H1 (cell line): ENCODE data around the gene RTN4IP1. TPM values are rescaled to one million over a fixed set of nuclear protein-coding genes. Genes with fewer than 3 reads are reported as not detected.
"Not testable (repeated sequence)": the region's sequence is repeated elsewhere in the genome, so short reads cannot be mapped to it uniquely, and the experiment has no call there.

Experiments
- CTCF ChIA-PET: fragments of 300-600 bp; sonication (Branson Sonifier 250); formaldehyde crosslinking; loops from one replicate; lab custom pipeline; 2021; ENCODE audit not compliant: partially characterized antibody; lab: Charles Lee
- POLR2A ChIA-PET: fragments of 300-600 bp; sonication (Branson Sonifier 250); formaldehyde crosslinking; loops from one replicate; lab custom pipeline; 2021; ENCODE audit warnings: inconsistent platforms; ENCODE audit not compliant: partially characterized antibody; lab: Charles Lee
- DNase-seq, 2 experiments: peaks; one replicate each; pipeline versions ENCODE4 v3.0.0 to v3.0.0-alpha.2; 2010 to 2022; ENCODE audit warnings: low spot score in 2 of 2, low read depth in 1 of 2, mixed read lengths in 1 of 2
- FAIRE-seq: peaks from 2 replicates; lab custom pipeline; 2011; peaks lifted over from hg19 to GRCh38; lab: Jason Lieb, UNC
- H2AFZ ChIP-seq: 2 replicates; pipeline ENCODE4 v1.8.1; 2012; ENCODE audit warnings: low read length, inconsistent platforms
- H2AK5ac ChIP-seq: 2 replicates; pipeline ENCODE4 v1.6.1; 2013; ENCODE audit warnings: low read depth, low read length
- H2BK120ac ChIP-seq: replicated peaks from 2 replicates; pipeline ENCODE3; 2013; ENCODE audit warnings: low read depth, low read length, inconsistent platforms
- H2BK12ac ChIP-seq: 2 replicates; pipeline ENCODE4 v1.6.1; 2013; ENCODE audit warnings: low read depth, low read length
- H2BK15ac ChIP-seq: 2 replicates; pipeline ENCODE4 v1.6.1; 2013; ENCODE audit warnings: low read length
- H2BK20ac ChIP-seq: 2 replicates; pipeline ENCODE4 v1.6.1; 2013; ENCODE audit warnings: low read length
- H2BK5ac ChIP-seq: 2 replicates; pipeline ENCODE4 v1.6.1; 2013; ENCODE audit warnings: low read depth, low read length
- H3K14ac ChIP-seq: 2 replicates; pipeline ENCODE4 v1.6.1; 2013; ENCODE audit warnings: inconsistent platforms; ENCODE audit not compliant: insufficient read length
- H3K18ac ChIP-seq: 2 replicates; pipeline ENCODE4 v1.6.1; 2013; ENCODE audit warnings: low read length; ENCODE audit errors: extremely low read depth
- H3K23ac ChIP-seq: 2 replicates; pipeline ENCODE4 v1.6.1; 2013; ENCODE audit warnings: inconsistent platforms; ENCODE audit not compliant: insufficient read length
- H3K23me2 ChIP-seq: 2 replicates; pipeline ENCODE4 v1.6.1; 2013; ENCODE audit warnings: low read depth, low read length
- H3K27ac ChIP-seq: 2 replicates; pipeline ENCODE4 v1.6.1; 2011; ENCODE audit warnings: low read depth, low read length, inconsistent platforms
- H3K27me3 ChIP-seq, 4 experiments: replicated peaks in 1 of 4; 1 replicate in 1 of 4; 2 replicates in 3 of 4; pipeline versions ENCODE4 v1.6.1 to v1.8.1; 2011 to 2013; ENCODE audit warnings: low read length in 3 of 4, mild to moderate bottlenecking in 3 of 4, inconsistent platforms in 2 of 4, mixed read lengths in 2 of 4, moderate library complexity in 1 of 4; ENCODE audit not compliant: control insufficient read depth in 3 of 4, insufficient read depth in 3 of 4; ENCODE audit errors: extremely low read depth in 1 of 4
- H3K36me3 ChIP-seq, 4 experiments: 2 replicates each; pipeline versions ENCODE4 v1.6.1 to v1.8.1; 2011 to 2013; ENCODE audit warnings: mild to moderate bottlenecking in 4 of 4, low read length in 3 of 4, moderate library complexity in 2 of 4, control low read depth in 1 of 4, inconsistent platforms in 1 of 4; ENCODE audit not compliant: insufficient read depth in 4 of 4, control insufficient read depth in 2 of 4
- H3K4ac ChIP-seq: replicated peaks from 2 replicates; pipeline ENCODE3; 2013; ENCODE audit warnings: low read length, low read depth, mixed read lengths, inconsistent platforms; ENCODE audit not compliant: insufficient read length
- H3K4me1 ChIP-seq, 4 experiments: replicated peaks in 1 of 4; 1 replicate in 1 of 4; 2 replicates in 3 of 4; pipeline versions ENCODE4 v1.6.1 to v1.8.1; 2011 to 2013; ENCODE audit warnings: low read length in 3 of 4, inconsistent platforms in 2 of 4, mixed read lengths in 1 of 4; ENCODE audit not compliant: insufficient read depth in 4 of 4, control insufficient read depth in 3 of 4
- H3K4me2 ChIP-seq, 2 experiments: 2 replicates each; pipeline versions ENCODE4 v1.6.1 to v1.8.1; 2011 to 2013; ENCODE audit warnings: low read depth in 2 of 2, low read length in 2 of 2, control low read depth in 1 of 2, inconsistent platforms in 1 of 2, mild to moderate bottlenecking in 1 of 2; ENCODE audit not compliant: insufficient read depth in 1 of 2
- H3K4me3 ChIP-seq, 4 experiments: fragments of 200-600, 300-600 bp in 1 of 4; sonication (generic), shearing (Covaris generic), sonication (Bioruptor Twin) in 1 of 4; 2 replicates each; pipeline versions ENCODE4 v1.5.1 to v1.8.1; 2011 to 2016; ENCODE audit warnings: low read length in 4 of 4, low read depth in 3 of 4, control low read depth in 2 of 4, inconsistent platforms in 2 of 4, mild to moderate bottlenecking in 2 of 4, mixed read lengths in 1 of 4, moderate library complexity in 1 of 4; ENCODE audit not compliant: insufficient read depth in 2 of 4; ENCODE audit errors: extremely low read depth in 1 of 4
- H3K56ac ChIP-seq: replicated peaks from 2 replicates; pipeline ENCODE3; 2013; ENCODE audit warnings: low read depth, mild to moderate bottlenecking, mixed read lengths, low read length, inconsistent platforms; ENCODE audit not compliant: insufficient read length
- H3K79me1 ChIP-seq: 2 replicates; pipeline ENCODE4 v1.6.1; 2013; ENCODE audit warnings: low read depth, low read length, control low read depth
- H3K79me2 ChIP-seq, 2 experiments: 2 replicates each; pipeline versions ENCODE4 v1.6.1 to v1.8.1; 2012 to 2013; ENCODE audit warnings: low read length in 2 of 2, mild to moderate bottlenecking in 2 of 2, inconsistent platforms in 1 of 2; ENCODE audit not compliant: insufficient read depth in 2 of 2, control insufficient read depth in 1 of 2
- H3K9ac ChIP-seq, 4 experiments: replicated peaks in 1 of 4; 1 replicate in 1 of 4; 2 replicates in 3 of 4; pipeline versions ENCODE4 v1.6.1 to v1.8.1; 2011 to 2013; ENCODE audit warnings: low read depth in 3 of 4, low read length in 3 of 4, control low read depth in 2 of 4, mild to moderate bottlenecking in 2 of 4, moderate library complexity in 2 of 4, inconsistent platforms in 1 of 4; ENCODE audit errors: extremely low read depth in 1 of 4
- H3K9me3 ChIP-seq, 2 experiments: 2 replicates each; pipeline versions ENCODE4 v1.6.1 to v1.8.1; 2012 to 2013; ENCODE audit warnings: mild to moderate bottlenecking in 2 of 2, moderate library complexity in 2 of 2, control low read depth in 1 of 2, inconsistent platforms in 1 of 2, low read depth in 1 of 2, low read length in 1 of 2, mixed read lengths in 1 of 2; ENCODE audit not compliant: insufficient read depth in 2 of 2
- H4K20me1 ChIP-seq, 2 experiments: replicated peaks in 1 of 2; 2 replicates each; pipeline versions ENCODE3 to v1.8.1; 2011 to 2013; ENCODE audit warnings: inconsistent platforms in 2 of 2, low read length in 2 of 2, mild to moderate bottlenecking in 1 of 2; ENCODE audit not compliant: insufficient read depth in 2 of 2, control insufficient read depth in 1 of 2
- H4K5ac ChIP-seq: 2 replicates; pipeline ENCODE4 v1.6.1; 2013; ENCODE audit warnings: low read length, low read depth, mixed read lengths, inconsistent platforms; ENCODE audit not compliant: insufficient read length
- H4K8ac ChIP-seq: 2 replicates; pipeline ENCODE4 v1.8.0; 2013; ENCODE audit warnings: mild to moderate bottlenecking, moderate library complexity, low read length, inconsistent platforms; ENCODE audit not compliant: insufficient read depth; ENCODE audit errors: extremely low read depth
- H4K91ac ChIP-seq: replicated peaks from 2 replicates; pipeline ENCODE3; 2013; ENCODE audit warnings: low read length, mixed read lengths, inconsistent platforms; ENCODE audit not compliant: insufficient read length
- WGBS, 2 experiments: shearing (Covaris generic) in 1 of 2; methylation state at CpG; one replicate each; pipeline versions ENCODE4 v1.1.6 to v1.1.7; 2013 to 2015; ENCODE audit warnings: low lambda C conversion rate in 2 of 2, mixed read lengths in 2 of 2, inconsistent platforms in 1 of 2, low coverage in 1 of 2, missing lambda C conversion rate in 1 of 2; ENCODE audit not compliant: insufficient replicate concordance in 2 of 2, insufficient coverage in 1 of 2, insufficient read length in 1 of 2; ENCODE audit errors: extremely low coverage in 1 of 2, missing lambda C conversion rate in 1 of 2; 5-methylcytosine and 5-hydroxymethylcytosine counted together
- polyA plus RNA-seq, 7 experiments: library from polyadenylated mRNA; depleted of rRNA in 3 of 7; stranded (reverse) in 5 of 7; unstranded in 2 of 7; fragments of >200 nt in 5 of 7; fragments of 200-250 nt in 2 of 7; gene quantifications; 1 replicate in 5 of 7; 2 replicates in 1 of 7; 4 replicates in 1 of 7; pipeline versions ENCODE4 v1.2.1 to v1.2.3, GENCODE V29; 2011 to 2013; ENCODE audit warnings: missing spikeins in 2 of 7, mixed read lengths in 2 of 7
- total RNA-seq: library from RNA; stranded (reverse); fragmentation: NEBNext Ultra II Directional; extraction: Animal tissue kit (Norgen Biotek cat#: 25700); gene quantifications from 2 replicates; pipeline ENCODE4 v1.2.1, GENCODE V29; 2021

RTN4IP1 gene
- total and polyA plus RNA-seq, 2 of the 8 experiments (the other 6 are each of a cell fraction or from before 2014, with no cell fraction given), result 14.6 to 19.5 TPM

GRCh38 chr6:106559659-106560058 is 69.6 kb downstream of the RTN4IP1 start:
- FAIRE-seq, H3K79me1 ChIP-seq, H4K5ac ChIP-seq, H4K8ac ChIP-seq, H3K9ac ChIP-seq, H4K91ac ChIP-seq, H3K36me3 ChIP-seq, H2BK5ac ChIP-seq, H3K4me2 ChIP-seq, H3K27me3 ChIP-seq, H3K27ac ChIP-seq, H4K20me1 ChIP-seq, H3K14ac ChIP-seq, DNase-seq, H3K18ac ChIP-seq, H3K4ac ChIP-seq, H2AK5ac ChIP-seq, POLR2A ChIA-PET, H3K79me2 ChIP-seq, H3K4me3 ChIP-seq, H2BK15ac ChIP-seq, H3K23ac ChIP-seq, H3K56ac ChIP-seq, H2BK120ac ChIP-seq, H2BK12ac ChIP-seq, H2AFZ ChIP-seq, H3K23me2 ChIP-seq, H3K9me3 ChIP-seq, H2BK20ac ChIP-seq: not testable (repeated sequence)
- CTCF ChIA-PET, result interaction anchor here (0.6 to 1.4 kb wide), 9 partner anchors 9 to 220 kb away, joined by 3 to 5 read pairs (median 3); no protein-coding TSS in a partner anchor
- H3K4me1 ChIP-seq, result peaks cover 0 to 10% (median 5%) of the 10 kb centered on the region in 4 experiments; a peak in 3 of 7 replicates
- 90% methylated on average over 5 of the region's 5 CpGs; no CpG with 5 or more reads in 1 of the 2 experiments for WGBS, 2 experiments
